HCT116 (cell line): ENCODE data around the gene GALNS.

ENCODE experiments used
- CTCF ChIP-seq, 3 experiments: fragments of 200-600 bp in 1 of 3; sonication (generic) in 1 of 3; IDR thresholded peaks in 2 of 3; conservative IDR thresholded peaks in 1 of 3; 2 replicates each; pipeline ENCODE4 v1.5.1; 2012 to 2017; ENCODE audit warnings: low read depth in 2 of 3, low read length in 2 of 3, antibody characterized with exemption in 1 of 3, borderline replicate concordance in 1 of 3, control low read depth in 1 of 3, mild to moderate bottlenecking in 1 of 3, mixed read lengths in 1 of 3, mixed run types in 1 of 3, moderate library complexity in 1 of 3; ENCODE audit not compliant: insufficient read depth in 1 of 3
- POLR2A ChIP-seq: IDR thresholded peaks from 2 replicates; pipeline ENCODE4 v1.7.0; 2011; ENCODE audit warnings: borderline replicate concordance; ENCODE audit not compliant: insufficient read depth, insufficient read length; ENCODE audit errors: extremely low read depth
- REST ChIP-seq: IDR thresholded peaks from 2 replicates; pipeline ENCODE4 v1.6.1; 2012; ENCODE audit warnings: low read depth
- SIN3A ChIP-seq: IDR thresholded peaks from 2 replicates; pipeline ENCODE4 v1.6.1; 2012; ENCODE audit warnings: low read depth

- TF ChIP-seq POLR2A (no peak), REST (no peak), CTCF (IDR thresholded peaks at IDR 0.05 in 2 of 3, conservative IDR thresholded peaks at IDR 0.05 in 1 of 3; ENCODE audit: borderline replicate concordance in 1 of 3, insufficient read depth in 1 of 3, low read depth in 2 of 3, low read length in 2 of 3) (no peak), SIN3A (no peak)
These were observed 2.2 kb downstream of the GALNS start for GRCh38 chr16:88854306-88855111.
